KMS-11 (cell line): Measurements from ENCODE around the gene SRGAP1.

Experiments used
- H2AFZ ChIP-seq: fragments of 200-600 bp; sonication (generic); 2 replicates; pipeline ENCODE4 v1.6.1; 2016; ENCODE audit warnings: antibody characterized with exemption, mixed run types, low read depth
- H3K27ac ChIP-seq: fragments of 200-600 bp; sonication (generic); 2 replicates; pipeline ENCODE4 v1.6.1; 2016; ENCODE audit warnings: mild to moderate bottlenecking, mixed run types
- H3K27me3 ChIP-seq: fragments of 200-600 bp; sonication (generic); 2 replicates; pipeline ENCODE4 v1.6.1; 2017; ENCODE audit warnings: mild to moderate bottlenecking, low read depth, mixed run types, moderate library complexity; ENCODE audit not compliant: insufficient read depth
- H3K36me3 ChIP-seq: fragments of 200-600 bp; sonication (generic); 2 replicates; pipeline ENCODE4 v1.6.1; 2017; ENCODE audit warnings: mild to moderate bottlenecking, mixed run types; ENCODE audit not compliant: insufficient read depth
- H3K4me1 ChIP-seq: fragments of 200-600 bp; sonication (generic); 2 replicates; pipeline ENCODE4 v1.6.1; 2016; ENCODE audit warnings: mild to moderate bottlenecking, low read depth, mixed run types; ENCODE audit not compliant: poor library complexity, severe bottlenecking
- H3K4me2 ChIP-seq: fragments of 200-600 bp; sonication (generic); 2 replicates; pipeline ENCODE4 v1.7.0; 2016; ENCODE audit warnings: mild to moderate bottlenecking, mixed run types
- H3K4me3 ChIP-seq: fragments of 200-600 bp; sonication (generic); IDR thresholded peaks from 2 replicates; pipeline ENCODE4 v1.6.1; 2017; ENCODE audit warnings: low read depth, low read length, mixed read lengths; ENCODE audit not compliant: insufficient read depth
- H3K79me2 ChIP-seq: fragments of 200-600 bp; sonication (generic); 2 replicates; pipeline ENCODE4 v1.6.1; 2016; ENCODE audit warnings: low read depth, mixed run types; ENCODE audit not compliant: insufficient read depth
- H3K9ac ChIP-seq: fragments of 200-600 bp; sonication (generic); 2 replicates; pipeline ENCODE4 v1.6.1; 2016; ENCODE audit warnings: mild to moderate bottlenecking, mixed run types
- H4K20me1 ChIP-seq: fragments of 200-600 bp; sonication (generic); 2 replicates; pipeline ENCODE4 v1.6.1; 2016; ENCODE audit warnings: mild to moderate bottlenecking, mixed run types; ENCODE audit not compliant: insufficient read depth
- CTCF ChIP-seq: fragments of 200-600 bp; sonication (generic); conservative IDR thresholded peaks from 2 replicates; pipeline ENCODE4 v1.6.1; 2017; ENCODE audit warnings: low read depth, mild to moderate bottlenecking, antibody characterized with exemption, low read length, moderate library complexity, mixed read lengths

SRGAP1 gene

GRCh38 chr12:64057706-64058105 is 213.2 kb downstream of the SRGAP1 start:
- H3K27me3 ChIP-seq = no peaks in the 10 kb centered on the region
- no peaks in the 10 kb centered on the region for H4K20me1 ChIP-seq
- no peak overlapping the region for H3K9ac ChIP-seq
- no peak overlapping the region for H3K27ac ChIP-seq
- no peak for TF ChIP-seq CTCF
- no peaks in the 10 kb centered on the region for H3K36me3 ChIP-seq
- H2AFZ ChIP-seq = no peak overlapping the region
- H3K79me2 ChIP-seq = no peaks in the 10 kb centered on the region
- H3K4me2 ChIP-seq = no peak overlapping the region
- H3K4me3 ChIP-seq = no peak overlapping the region
- no peaks in the 10 kb centered on the region for H3K4me1 ChIP-seq

GRCh38 chr12:64058541-64059265 is 214.2 kb downstream of the SRGAP1 start:
- Histone ChIP-seq H3K4me2 (no peak overlapping the region), H3K36me3 (no peaks in the 10 kb centered on the region), H4K20me1 (no peaks in the 10 kb centered on the region), H3K9ac (no peak overlapping the region), H3K27ac (no peak overlapping the region), H3K4me3 (no peak overlapping the region), H3K27me3 (no peaks in the 10 kb centered on the region), H3K4me1 (no peaks in the 10 kb centered on the region), H2AFZ (no peak overlapping the region), H3K79me2 (no peaks in the 10 kb centered on the region)
- no peak for TF ChIP-seq CTCF

- Histone ChIP-seq H3K27ac (no peak overlapping the region), H3K4me3 (no peak overlapping the region), H3K79me2 (no peaks in the 10 kb centered on the region), H3K9ac (no peak overlapping the region), H2AFZ (no peak overlapping the region), H4K20me1 (no peaks in the 10 kb centered on the region), H3K4me2 (no peak overlapping the region), H3K36me3 (no peaks in the 10 kb centered on the region), H3K4me1 (no peaks in the 10 kb centered on the region), H3K27me3 (no peaks in the 10 kb centered on the region)
- no peak for TF ChIP-seq CTCF
Measured at GRCh38 chr12:64059685-64060084, 215.2 kb downstream of the SRGAP1 start.

GRCh38 chr12:64061868-64062375 is 217.4 kb downstream of the SRGAP1 start:
- Histone ChIP-seq H3K27me3 (no peaks in the 10 kb centered on the region), H4K20me1 (no peaks in the 10 kb centered on the region), H3K27ac (no peak overlapping the region), H3K9ac (no peak overlapping the region), H3K4me1 (no peaks in the 10 kb centered on the region), H3K36me3 (no peaks in the 10 kb centered on the region), H3K79me2 (no peaks in the 10 kb centered on the region), H2AFZ (no peak overlapping the region), H3K4me3 (no peak overlapping the region), H3K4me2 (no peak overlapping the region)
- no peak for TF ChIP-seq CTCF
